Activated CD8-positive, alpha-beta memory T cell treated with anti-CD3 and anti-CD28 coated beads, Interleukin-2, amount 50 U/mL, for 48 hours (primary cell): ENCODE data around the gene UIMC1.
A peak's percentile ranks its signal among the peaks of the same experiment; 100 is the strongest.

ENCODE experiments used
- DNase-seq: peaks from one replicate; pipeline ENCODE4 v3.0.0-alpha.2; 2020

The UIMC1 gene

DNA sequence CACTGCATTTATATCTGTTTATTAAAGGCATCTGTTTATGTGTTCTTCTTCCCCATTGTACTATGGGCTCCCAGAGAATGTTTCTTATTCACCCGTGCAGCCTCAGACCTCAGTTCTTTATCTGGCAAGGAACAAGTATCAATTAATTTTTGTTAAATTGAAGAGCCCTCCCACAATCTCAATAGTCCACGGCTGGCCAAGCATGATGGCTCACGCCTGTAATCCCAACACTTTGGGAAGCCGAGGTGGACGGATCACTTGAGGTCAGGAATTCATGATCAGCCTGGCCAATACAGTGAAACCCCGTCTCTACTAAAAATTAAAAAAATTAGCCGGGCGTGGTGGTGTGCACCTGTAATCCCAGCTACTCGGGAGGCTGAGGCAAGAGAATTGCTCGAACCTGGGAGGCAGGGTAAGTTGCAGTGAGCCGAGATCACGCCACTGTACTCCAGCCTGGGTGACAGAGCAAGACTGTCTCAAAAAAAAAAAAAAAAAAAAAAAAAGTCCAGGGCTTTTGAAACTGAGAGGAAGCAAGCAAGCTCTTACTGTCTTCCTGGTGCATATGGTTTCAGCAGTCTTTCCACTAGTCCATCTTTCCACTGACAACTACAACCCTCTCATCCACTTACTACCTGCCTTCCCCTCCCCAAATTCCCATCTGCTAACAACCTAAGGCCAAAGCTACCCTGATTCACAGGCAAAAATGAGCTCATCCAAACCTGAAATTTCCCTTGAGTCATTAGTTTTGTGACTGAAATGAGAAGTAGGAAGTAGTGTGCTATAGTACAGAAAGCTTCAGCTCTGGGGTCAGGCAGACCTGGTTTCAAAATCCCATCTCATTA is 105.1 kb downstream of the UIMC1 start:
- DNase-seq = peak; percentile 51

DNA sequence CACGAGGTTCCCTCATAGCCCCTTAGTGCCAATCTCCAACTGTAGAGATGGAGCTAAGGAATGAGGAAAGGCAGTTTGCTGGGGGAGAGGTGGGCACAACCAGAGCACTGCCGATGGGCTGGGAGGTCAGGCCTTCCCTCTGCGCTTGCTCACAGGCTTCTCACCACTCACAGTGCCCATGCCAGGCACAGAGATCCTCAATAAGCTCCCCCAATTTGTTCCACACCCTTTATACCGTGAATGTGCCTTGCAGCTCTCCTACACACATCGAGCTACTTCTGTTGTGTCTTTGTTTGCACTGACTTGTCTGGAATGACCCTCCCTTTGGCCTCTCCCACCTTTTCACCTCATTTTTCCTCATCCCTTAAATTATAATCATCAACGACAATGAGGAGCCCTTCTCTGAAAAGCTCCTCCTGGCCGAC is 105.8 kb downstream of the UIMC1 start:
- no peak for DNase-seq

DNA sequence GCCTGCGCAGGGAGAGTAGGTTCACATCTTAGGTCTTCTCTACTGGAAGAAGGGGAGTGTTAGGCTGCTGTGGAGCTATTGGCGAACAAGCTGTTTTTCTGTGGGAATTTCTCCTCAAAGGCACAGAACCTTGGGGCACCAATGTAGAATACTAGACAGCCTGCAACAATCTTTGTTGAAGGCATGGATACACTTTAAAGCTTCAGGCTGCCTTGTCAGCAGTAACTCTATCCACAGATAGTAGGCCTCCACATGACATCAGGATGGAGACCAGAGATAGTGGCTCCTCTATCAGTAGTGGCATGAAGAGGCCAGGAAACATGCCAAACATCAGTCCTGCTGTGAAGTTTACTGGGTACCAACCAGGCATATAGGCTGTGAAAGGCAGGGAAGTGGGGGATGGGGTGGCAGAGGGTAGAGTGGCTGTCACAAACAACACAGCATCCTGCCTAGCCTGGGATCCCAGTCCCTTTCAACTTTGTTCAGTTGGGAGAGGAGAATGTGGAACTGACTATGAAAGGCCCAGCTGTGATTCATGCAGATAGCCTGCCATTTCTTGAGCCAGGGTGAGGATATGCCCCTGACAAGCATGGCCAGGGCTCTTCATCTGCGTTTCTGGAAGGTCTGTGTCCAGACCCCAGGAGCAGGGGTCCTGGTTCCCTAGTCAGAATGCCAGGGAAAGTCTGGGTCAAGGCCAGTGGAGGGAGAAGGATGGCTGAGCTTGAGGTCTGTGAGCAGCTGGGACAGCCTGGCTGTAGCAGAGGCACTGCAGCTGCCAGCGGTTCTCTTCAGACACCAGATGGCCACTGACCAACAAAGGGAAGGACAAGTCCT is 106.4 kb downstream of the UIMC1 start:
- no peak for DNase-seq

DNA sequence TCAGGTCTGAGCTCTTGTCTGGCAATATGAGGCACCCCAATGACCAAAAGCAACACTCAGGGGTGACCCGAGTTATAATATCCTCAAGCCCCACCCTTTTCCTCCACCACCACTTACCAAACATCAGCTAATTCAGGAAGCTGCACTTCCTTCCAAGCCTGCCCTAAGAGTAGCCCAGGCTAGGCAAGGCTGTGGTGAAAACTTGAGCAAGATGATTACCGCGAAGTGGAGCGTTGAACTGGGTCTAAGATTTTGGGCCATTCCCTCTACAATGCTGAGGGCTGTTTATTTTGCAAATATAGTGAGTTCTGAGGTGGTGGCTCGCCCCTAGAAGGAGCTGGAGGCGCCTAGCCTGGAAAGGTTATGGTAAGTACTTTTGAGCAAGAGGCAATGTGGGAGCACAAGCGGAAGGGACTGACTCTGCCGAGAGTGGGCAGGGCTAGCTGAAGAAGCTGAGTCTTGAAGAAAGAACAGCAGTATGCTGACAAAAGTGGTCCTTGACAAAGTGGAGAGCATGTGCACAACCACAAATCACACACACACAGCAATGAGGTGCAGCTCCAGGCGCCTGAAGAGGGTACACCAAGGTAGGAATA is 107.2 kb downstream of the UIMC1 start, which contains the start of gene HK3:
Gene HK3, minus strand, starts transcription at position 51 of the 596 bp plus-strand sequence. CDS start 3,187 bp downstream, outside the sequence.
- peak; percentile 49 for DNase-seq

DNA sequence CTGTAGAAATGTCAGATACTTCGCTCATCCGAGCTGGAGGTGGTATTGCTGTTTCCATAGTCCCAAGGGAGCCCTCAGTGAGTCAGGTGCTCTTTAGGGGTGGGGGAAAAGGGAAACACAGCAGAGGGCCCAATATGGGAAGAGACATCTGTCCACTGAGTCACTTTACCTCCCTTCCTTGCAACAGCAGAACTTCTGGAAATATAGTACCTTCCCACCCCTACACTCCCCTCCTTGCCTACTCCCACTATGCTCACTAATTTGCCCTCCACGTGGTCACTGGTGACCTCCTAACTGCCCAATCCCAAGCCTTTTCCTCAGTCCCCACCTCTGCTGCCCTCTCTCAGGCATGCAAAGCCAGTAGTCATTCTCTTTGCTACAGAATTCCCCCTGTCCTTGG is 109.3 kb downstream of the UIMC1 start:
- no peak for DNase-seq

DNA sequence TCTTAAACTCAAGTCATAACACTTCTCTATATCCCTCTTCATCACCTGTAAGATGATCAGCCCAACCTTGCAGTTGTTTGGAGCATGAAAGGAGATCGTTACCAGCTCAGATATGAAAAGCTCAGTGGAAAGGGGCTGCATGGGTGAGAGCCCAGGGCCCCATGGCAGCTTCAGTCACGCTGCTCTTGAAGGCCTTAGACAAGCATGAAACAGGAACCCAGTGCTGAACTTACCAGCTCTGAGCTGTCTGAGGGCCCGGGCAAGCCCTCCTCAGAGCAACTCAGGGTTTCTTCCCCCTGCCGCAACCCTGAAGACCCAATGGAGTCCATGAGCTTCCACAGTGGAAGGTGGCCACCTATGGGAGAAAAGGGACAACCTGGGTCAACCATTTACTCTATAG is 110.7 kb downstream of the UIMC1 start:
- DNase-seq = no peak

DNA sequence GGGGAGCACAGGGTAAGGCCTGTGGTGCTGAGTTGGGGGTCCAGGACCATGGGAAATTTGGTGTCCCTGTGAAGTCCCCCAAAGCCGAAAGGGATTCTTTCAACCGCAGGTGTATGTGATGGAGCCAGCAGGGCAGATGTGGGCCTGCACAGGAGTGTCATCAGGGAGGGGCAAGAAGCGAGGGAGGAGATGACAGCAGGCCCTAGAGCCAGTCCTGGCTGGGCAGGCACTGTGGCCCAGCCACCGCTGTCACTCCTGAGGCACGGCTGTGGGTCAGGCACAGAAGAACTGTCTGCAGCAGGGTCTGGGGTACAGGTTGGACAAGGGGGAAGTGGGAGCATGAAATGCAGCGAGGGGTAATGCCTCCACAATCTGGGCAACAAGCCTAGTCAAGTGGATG is 112.3 kb downstream of the UIMC1 start:
- no peak for DNase-seq

DNA sequence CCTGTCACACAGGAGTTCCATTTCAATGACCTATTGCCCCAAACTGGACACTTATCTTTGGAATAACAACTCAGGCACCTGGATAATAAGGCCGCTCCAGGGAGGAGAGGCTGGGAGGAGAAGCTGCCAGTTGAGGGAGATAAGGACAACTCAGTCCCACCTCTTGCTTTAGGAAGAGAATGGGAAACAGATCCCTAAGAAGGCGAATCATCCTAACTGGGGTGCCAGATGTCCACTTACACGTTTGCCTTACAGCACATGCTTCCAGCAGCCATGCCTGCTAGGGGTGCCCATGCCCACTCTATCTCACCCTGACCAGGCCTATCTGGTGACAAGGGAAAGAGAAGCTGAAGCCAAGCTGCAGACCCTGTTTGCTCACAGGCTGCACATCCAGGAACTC is 113.9 kb downstream of the UIMC1 start:
- peak; percentile 23 for DNase-seq

DNA sequence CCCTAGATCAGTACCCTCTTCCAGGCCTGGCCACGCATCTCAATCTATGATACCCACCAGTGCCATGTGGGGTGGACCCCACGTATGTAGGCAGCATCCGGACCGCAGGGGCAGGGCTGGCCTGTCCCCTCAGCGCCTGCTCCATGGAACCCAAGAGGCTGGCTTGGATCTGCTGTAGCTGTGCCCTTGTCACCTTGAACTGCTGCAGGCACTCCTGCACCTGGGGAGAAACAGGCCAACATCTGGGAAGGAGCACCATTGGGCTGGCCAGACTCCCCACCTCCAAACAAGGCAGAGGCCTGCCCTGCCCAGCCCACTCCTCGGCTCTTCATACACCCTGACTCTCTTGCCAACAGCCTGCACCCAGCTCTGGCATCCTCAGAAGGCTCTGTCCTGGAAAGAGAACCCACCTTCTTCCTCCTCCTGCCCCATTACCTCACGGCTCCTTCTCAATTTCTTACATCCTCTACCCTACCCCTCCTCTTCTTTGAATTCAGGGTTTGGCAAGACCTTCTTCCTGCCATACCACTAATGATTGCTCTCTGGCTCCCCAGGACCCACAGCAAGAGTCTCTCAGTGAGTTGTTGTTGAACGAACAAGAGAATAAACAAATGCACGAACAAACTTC is 115.1 kb downstream of the UIMC1 start:
- DNase-seq = peak; percentile 25

DNA sequence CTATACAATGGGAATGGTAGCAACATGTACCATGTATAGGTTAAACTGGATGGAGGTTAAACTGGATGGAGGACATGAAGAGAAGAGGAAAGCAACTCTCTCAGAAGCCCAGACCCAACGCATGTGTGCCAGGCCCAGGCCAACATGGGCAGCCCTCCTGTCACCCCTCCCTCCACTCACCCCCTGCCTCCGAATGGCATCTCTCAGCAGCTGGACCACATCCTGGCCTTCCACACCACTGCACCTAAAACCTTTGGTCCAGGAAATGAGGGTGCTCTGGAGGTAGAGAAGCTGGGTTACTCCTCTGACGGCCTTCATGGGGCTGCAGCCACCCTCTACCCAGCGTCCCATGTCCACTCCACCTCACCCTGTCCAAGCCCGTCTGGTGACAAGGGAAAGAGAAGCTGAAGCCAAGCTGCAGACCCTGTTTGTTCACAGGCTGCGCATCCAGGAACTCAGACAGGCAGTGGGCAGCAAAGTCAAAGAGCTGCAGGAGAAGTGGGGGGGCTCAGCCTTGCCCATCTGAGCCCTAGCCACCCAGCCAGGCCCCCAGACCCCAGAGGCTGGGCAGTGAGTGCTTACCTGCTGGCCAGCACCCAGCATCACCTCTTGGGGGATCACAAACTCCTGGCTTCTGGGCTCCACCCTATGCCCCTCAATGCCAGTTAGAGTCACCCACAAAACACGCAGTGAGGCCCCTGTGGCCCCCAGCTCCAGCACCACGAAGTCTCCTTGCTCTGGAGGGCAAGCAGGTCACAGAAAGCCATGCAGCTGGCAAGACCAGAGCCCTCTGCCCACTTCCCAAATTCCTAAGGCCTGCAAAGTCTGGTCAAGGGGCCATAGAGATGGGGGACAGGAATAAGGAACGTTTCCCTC is 115.9 kb downstream of the UIMC1 start:
- no peak for DNase-seq

DNA sequence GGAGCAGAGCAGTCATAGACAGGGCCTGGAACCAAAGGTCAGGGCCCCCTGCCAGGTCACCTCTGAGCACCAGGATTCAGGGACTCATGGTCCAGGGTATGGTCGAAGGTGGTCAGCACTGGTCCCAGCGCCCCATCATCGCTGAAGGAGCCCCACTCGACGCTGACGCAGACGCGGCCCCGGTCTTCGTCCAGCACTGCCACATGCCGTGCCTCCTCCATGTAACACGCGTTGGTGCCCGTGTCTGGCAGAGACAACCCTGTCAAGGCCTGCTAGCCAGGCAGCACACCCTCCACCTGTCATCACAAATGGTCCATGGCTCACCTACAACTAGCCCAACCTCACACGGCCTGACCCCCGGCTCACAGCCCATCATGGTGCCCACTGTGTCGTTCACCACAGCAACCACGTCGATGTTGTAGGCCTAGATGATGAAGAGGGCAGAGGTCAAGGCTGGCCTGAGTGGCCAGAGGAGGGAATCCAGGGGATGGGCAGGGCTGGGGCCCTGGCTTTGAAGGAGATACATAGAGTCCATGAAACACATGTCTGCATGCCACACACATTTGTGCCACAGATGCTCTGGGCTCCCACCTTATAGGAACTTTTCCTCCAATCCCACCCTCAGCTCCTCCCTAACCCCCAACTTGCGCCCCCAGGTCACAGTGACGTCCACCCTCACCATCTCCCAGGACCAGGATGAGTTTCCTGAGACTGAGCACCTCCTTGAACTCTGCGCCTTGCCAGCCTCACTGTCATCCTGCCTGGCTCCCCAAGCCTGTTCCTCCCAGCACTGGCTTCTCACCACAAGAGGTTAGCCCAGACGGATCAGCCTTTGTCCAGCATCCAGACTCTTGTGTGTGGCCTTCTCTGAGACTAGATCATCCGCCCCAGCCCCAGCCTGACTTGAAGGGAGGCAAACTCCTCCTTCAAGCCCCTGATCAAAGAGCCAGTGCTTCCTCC is 117.0 kb downstream of the UIMC1 start:
- no peak for DNase-seq

DNA sequence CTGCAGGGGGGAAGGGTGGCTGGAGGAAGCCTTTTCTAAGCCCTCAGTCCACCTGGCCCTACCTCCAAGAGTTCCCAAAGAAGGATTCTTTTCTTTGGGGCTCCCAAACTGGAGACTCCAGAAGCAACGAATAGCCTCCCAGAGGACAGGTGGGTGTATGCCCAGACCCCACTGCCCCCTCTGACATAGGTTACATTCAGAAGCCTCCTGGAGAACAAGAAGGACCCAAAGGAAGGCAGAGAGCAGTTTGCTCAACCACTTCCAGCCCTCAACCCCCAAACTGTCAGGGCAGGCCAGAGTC is 117.8 kb downstream of the UIMC1 start:
- DNase-seq = no peak

DNA sequence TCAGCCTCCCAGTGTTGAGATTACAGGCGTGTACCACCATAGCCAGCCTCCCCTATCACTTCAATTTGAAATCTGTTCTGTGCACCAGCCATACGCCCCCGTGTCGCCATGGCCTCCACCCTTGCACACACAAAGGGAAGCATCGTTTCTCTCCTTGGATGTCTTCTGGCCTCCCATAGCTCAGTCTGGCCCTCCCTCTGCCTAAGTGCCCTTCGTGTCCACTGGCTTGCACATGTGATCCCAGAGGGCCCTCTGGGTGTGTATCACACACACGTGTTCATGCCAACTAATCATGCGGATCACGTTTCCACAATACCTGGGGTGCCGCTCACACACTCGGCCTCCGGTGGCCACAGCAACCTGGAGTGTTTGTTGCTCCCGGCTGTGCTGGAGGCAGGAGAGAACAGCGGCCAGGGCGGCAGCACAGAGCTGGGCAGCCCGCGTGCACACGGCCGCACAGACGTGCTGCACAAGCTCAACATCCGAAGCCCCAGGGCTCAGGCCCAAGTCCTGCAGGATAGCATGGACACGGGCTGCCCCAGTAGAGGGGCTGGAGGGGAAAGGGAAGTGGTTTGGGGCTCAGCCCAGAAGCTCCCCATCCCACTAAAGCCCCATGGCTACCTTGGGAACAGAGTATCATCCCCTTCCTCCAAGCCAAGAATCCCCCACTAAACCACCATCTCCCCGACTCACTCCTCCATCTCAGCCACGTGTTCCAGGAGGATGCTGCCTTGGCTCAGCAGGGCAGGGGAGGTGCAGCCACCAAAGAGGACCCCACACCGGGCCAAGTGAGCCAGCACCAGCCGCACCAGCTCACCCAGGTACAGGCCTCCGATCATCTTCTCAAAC is 118.3 kb downstream of the UIMC1 start:
- DNase-seq = no peak

DNA sequence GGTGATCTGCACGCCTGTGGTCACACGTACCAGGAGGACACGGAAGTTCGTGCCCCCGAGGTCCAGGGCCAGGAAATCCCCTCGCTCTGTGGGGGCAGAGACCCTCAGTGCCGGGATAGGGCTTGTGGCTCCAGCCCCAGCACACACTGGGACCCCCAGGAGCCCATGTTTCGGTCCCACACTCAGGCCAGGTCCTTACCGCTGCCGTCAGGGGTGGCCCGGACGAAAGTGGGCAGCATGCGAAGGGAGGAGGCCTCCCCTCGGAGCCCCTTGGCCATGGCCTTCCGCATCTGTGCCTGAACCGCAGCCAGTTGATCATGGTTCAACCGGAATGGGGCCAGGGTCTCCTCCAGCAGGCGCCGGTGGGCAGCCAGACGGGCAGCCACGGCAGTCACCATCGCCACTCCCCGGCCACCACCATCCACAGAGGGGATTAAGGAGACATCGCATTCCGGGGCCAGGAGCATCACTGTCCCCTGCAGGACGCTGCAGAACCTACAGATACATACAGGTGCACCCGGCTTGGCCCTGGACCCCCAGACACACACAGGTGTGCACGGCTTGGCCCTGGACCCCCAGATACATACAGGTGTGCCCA is 119.2 kb downstream of the UIMC1 start:
- DNase-seq = no peak

DNA sequence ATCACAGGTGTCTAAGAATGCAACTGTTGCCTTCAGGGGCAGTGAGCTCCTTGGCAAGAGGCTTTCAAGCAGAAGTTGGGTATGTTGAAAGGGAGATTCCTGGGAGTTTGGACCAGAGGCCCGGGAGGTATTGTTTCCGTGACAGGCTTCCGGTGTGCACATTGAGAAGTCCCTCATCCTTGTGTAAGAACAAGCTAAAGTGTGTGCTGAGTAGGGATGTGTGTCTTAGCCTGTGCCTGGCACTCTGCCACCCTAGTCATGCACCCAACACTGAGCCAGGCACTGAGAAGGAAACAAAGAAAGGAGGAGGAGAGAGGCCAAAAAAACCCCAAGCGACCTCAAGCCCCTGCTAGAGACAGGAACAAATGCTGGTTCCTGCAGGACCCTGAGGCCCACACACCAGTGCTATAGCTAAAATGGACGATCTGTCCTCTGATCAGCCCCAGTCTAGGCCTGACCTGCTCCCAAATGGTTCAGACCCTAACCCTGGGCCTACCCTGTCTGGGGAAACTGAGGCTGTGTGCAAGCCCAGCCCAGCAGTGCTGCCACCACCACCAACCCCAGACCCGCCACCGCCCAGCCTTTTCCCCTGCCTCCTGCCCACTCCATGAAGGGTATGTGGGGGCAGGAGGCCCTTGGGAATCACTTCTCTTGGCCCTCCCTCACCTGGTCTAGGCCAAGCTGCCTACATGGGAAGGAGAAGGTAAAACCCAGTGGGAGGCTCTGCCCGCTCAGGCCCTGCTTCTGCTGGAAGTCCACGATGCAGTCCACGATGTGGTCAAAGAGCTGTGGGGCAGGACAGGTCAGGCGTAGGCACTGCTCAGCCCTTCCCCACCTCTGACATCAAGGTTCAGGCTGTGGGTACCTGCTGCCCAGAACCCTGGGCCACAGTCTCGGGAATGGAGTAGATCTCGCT is 120.0 kb downstream of the UIMC1 start:
- DNase-seq = no peak

DNA sequence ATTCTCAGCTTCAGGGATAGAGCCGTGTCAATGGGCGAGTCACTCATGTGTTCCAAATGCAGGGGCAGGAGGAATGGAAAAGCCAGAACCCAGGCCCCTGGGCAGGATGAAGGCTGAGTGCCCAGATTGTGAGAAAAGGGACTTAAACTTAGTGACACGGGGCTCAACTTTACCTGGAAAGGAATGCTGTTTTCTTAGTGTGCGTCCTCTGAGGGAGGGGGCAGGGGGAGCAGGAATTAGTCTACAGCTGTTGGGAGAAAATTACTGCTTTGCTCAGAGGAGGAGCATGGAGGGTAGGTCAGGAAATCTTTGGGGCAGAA is 122.0 kb downstream of the UIMC1 start:
- DNase-seq = no peak

DNA sequence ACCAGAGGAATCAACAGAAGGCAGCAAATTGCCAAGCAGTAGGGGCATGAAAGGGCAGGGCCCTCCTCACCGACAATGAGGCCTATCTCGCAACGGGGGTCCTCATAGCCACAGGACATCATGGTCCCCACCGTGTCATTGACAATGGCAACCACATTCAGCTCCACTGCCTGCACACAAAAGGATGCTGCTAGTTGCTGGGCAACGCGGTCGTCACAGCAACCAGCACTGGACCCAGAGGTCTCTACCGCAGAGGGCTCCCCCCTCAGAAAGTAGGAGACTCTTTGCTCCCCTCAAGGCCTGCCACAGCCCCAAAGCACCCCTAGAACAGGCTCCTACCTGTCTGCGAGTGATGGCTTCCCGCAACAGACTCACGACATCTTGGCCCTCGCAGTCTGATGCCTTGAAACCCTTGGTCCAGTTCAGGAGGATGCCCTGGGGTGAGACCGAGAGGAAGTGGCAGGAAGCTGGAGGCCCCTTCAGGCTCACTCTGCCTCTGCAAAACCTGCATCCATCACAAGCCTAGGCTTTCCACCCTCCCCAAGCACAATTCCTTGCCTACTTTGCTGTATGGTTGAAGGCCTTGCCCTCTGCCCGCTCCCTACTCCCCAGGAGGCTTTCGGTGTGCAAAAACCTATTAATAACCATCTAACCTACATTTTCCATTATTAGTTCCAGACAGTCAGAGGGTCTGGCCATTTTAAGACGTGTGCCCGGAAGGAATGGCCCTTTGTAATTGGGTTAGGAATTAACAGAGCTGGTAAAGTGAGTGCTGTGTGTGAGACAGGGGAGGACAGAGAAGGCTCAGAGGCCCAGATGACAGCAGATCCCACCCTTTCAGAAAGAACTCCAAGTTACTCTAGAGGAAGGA is 122.6 kb downstream of the UIMC1 start:
- no peak for DNase-seq

DNA sequence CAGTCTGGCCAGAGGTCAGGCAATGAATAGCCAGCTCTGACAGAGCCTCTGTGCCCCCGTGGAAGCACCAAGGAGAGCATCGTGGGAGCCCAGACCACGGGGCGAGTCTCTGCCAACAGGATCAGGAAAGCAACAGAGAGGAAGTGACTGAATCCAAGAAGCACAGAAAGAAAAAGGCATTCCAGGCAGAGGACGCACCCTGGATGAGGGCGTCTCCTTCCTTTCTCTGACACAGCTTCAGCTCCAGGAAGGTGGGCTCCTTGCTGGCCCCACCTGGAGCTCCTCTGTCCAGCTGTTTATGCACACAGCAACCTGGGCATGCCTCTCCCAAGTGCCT is 124.0 kb downstream of the UIMC1 start:
- DNase-seq = no peak
